ENCODE results near the gene MIB2.
"Not testable (repeated sequence)": the region's sequence is repeated elsewhere in the genome, so short reads cannot be mapped to it uniquely, and the experiment has no call there.

Gene MIB2

GRCh38 chr1:1591452-1591851 is 23.8 kb upstream of the MIB2 start:
- H3K36me3 ChIP-seq (ENCODE audit: control insufficient read depth, insufficient read depth, low read length) = no peaks in the 10 kb centered on the region
- H3K9ac ChIP-seq (ENCODE audit: low read length) = no peak overlapping the region
- no peaks in the 10 kb centered on the region for H3K4me1 ChIP-seq (ENCODE audit: control insufficient read depth, insufficient read depth, low read length)
- no peak overlapping the region for H3K4me3 ChIP-seq (ENCODE audit: low read length)
- H3K27me3 ChIP-seq (ENCODE audit: control insufficient read depth, insufficient read depth, low read length) = no peaks in the 10 kb centered on the region
- no peak overlapping the region for H3K27ac ChIP-seq (ENCODE audit: low read depth, low read length)

- H3K4me1 ChIP-seq (ENCODE audit: control insufficient read depth, insufficient read depth, low read length) = no peaks in the 10 kb centered on the region
- no peak overlapping the region for H3K27ac ChIP-seq (ENCODE audit: low read depth, low read length)
- no peak overlapping the region for H3K9ac ChIP-seq (ENCODE audit: low read length)
- no peaks in the 10 kb centered on the region for H3K36me3 ChIP-seq (ENCODE audit: control insufficient read depth, insufficient read depth, low read length)
- H3K27me3 ChIP-seq (ENCODE audit: control insufficient read depth, insufficient read depth, low read length) = peaks cover 15% of the 10 kb centered on the region
- no peak overlapping the region for H3K4me3 ChIP-seq (ENCODE audit: low read length)
These were observed 21.3 kb upstream of the MIB2 start for GRCh38 chr1:1593834-1594601.

- H3K36me3 ChIP-seq (ENCODE audit: control insufficient read depth, insufficient read depth, low read length) = no peaks in the 10 kb centered on the region
- no peak overlapping the region for H3K9ac ChIP-seq (ENCODE audit: low read length)
These were observed 20.6 kb upstream of the MIB2 start for GRCh38 chr1:1594602-1595260.

DNA sequence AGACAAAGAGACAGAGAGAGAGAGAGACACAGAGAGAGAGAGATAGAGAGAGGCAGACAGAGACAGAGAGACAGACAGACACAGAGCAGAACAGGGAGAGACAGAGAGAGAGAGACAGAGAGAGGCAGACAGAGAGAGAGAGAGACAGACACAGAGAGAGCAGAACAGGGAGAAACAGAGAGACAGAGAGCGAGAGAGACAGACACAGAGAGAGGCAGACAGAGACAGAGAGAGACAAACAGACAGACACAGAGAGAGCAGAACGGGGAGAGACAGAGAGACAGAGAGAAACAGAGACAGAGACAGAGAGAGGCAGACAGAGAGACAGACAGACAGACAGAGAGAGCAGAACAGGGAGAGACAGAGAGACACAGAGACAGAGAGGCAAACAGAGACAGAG is 20.0 kb upstream of the MIB2 start:
- H3K27ac ChIP-seq (ENCODE audit: low read depth, low read length); H3K9ac ChIP-seq (ENCODE audit: low read length); H3K4me3 ChIP-seq (ENCODE audit: low read length); H3K4me1 ChIP-seq (ENCODE audit: control insufficient read depth, insufficient read depth, low read length); H3K36me3 ChIP-seq (ENCODE audit: control insufficient read depth, insufficient read depth, low read length): not testable (repeated sequence)
- H3K27me3 ChIP-seq (ENCODE audit: control insufficient read depth, insufficient read depth, low read length) = peaks cover 17% of the 10 kb centered on the region

More at GRCh38 chr1:1594602-1595260, 20.6 kb upstream of the MIB2 start:
- Histone ChIP-seq H3K27me3 (ENCODE audit: control insufficient read depth, insufficient read depth, low read length) (peaks cover 17% of the 10 kb centered on the region), H3K4me1 (ENCODE audit: control insufficient read depth, insufficient read depth, low read length) (no peaks in the 10 kb centered on the region), H3K4me3 (ENCODE audit: low read length) (no peak overlapping the region), H3K27ac (ENCODE audit: low read depth, low read length) (no peak overlapping the region)

DNA sequence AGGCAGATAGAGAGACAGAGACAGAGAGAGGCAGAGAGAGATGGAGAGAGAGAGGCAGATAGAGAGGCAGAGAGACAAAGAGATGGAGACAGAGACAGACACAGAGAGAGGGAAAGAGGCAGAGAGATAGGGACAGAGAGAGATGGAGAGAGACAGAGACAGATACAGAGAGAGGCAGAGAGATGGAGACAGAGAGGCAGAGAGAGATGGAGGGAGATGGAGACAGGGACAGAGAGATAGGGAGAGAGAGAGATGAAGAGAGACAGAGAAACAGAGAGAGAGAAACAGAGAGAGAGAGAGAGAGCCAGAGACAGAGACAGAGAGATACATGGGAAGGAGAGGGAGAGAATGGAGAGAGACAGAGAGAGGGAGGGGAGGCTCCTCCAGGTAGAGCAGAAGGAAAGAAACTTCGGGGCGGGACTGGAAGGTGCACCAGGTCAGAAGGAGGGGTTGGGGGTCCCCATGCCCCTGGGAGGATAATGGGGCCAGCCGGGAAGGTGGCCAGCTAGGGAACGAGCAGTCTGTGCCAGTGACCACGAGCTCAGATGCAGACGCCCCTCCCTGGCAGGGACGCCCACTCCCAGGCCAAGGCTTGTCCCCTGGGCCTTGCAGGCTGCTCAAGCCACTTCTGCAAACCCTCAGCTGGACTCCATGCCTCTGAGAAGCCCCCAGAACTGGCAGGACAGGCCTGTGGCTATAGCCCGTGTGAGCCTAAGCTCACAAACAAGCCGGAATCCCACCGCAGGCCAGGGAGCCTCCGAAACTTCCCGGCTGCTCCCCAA is 18.6 kb upstream of the MIB2 start:
- H3K9ac ChIP-seq (ENCODE audit: low read length) = no peak overlapping the region

GRCh38 chr1:1597275-1597930 is 17.9 kb upstream of the MIB2 start:
- no peak overlapping the region for H3K9ac ChIP-seq (ENCODE audit: low read length)

More for the DNA sequence above, 18.6 kb upstream of the MIB2 start:
- H3K4me1 ChIP-seq (ENCODE audit: control insufficient read depth, insufficient read depth, low read length) = no peaks in the 10 kb centered on the region
- no peak overlapping the region for H3K27ac ChIP-seq (ENCODE audit: low read depth, low read length)
- H3K27me3 ChIP-seq (ENCODE audit: control insufficient read depth, insufficient read depth, low read length) = peaks cover 17% of the 10 kb centered on the region
- no peak overlapping the region for H3K4me3 ChIP-seq (ENCODE audit: low read length)
- H3K36me3 ChIP-seq (ENCODE audit: control insufficient read depth, insufficient read depth, low read length) = no peaks in the 10 kb centered on the region

DNA sequence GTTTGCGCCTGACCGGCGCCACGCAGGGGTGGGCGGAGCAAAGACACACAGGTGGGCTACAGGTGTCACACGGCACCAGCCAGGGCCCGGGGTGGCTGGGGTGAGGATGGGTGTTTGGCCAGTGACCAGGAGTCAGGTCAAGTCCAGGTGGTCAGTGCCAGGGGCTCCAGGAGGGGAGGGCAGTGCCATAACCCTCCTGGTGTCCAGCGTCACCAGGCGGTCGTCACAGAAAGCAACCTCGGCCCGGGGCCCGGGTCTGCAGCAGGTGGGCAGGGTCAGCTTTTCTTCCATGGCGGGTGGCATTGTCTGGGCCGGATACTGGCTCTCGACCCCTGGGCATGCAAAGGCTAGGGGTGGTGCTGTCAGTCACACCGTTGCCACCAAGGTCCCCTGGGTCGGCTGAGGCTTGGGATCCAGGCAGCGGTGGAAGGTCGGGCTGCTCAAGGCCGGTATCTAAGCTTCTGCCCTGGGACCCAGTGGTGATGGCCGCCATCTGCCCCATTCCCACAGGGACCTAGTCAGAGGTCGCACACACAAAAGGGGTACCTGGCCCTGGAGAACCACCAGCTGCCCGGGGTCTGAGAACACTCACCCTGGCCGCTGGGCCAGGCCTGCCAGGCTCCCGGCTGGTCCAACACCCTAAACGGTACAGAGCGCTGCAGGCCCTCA is 17.1 kb upstream of the MIB2 start:
- no peak overlapping the region for H3K27ac ChIP-seq (ENCODE audit: low read depth, low read length)
- H3K9ac ChIP-seq (ENCODE audit: low read length) = no peak overlapping the region
- H3K27me3 ChIP-seq (ENCODE audit: control insufficient read depth, insufficient read depth, low read length) = peaks cover 19% of the 10 kb centered on the region
- H3K4me3 ChIP-seq (ENCODE audit: low read length) = no peak overlapping the region
- H3K4me1 ChIP-seq (ENCODE audit: control insufficient read depth, insufficient read depth, low read length) = no peaks in the 10 kb centered on the region
- no peaks in the 10 kb centered on the region for H3K36me3 ChIP-seq (ENCODE audit: control insufficient read depth, insufficient read depth, low read length)

More at GRCh38 chr1:1597275-1597930, 17.9 kb upstream of the MIB2 start:
- H3K4me3 ChIP-seq (ENCODE audit: low read length) = no peak overlapping the region
- peaks cover 19% of the 10 kb centered on the region for H3K27me3 ChIP-seq (ENCODE audit: control insufficient read depth, insufficient read depth, low read length)
- H3K27ac ChIP-seq (ENCODE audit: low read depth, low read length) = no peak overlapping the region
- H3K4me1 ChIP-seq (ENCODE audit: control insufficient read depth, insufficient read depth, low read length) = no peaks in the 10 kb centered on the region
- H3K36me3 ChIP-seq (ENCODE audit: control insufficient read depth, insufficient read depth, low read length) = no peaks in the 10 kb centered on the region

- Histone ChIP-seq H3K27me3 (ENCODE audit: control insufficient read depth, insufficient read depth, low read length) (peaks cover 19% of the 10 kb centered on the region), H3K27ac (ENCODE audit: low read depth, low read length) (no peak overlapping the region), H3K36me3 (ENCODE audit: control insufficient read depth, insufficient read depth, low read length) (no peaks in the 10 kb centered on the region), H3K9ac (ENCODE audit: low read length) (no peak overlapping the region), H3K4me3 (ENCODE audit: low read length) (no peak overlapping the region), H3K4me1 (ENCODE audit: control insufficient read depth, insufficient read depth, low read length) (no peaks in the 10 kb centered on the region)
These were observed 16.6 kb upstream of the MIB2 start for GRCh38 chr1:1598720-1599029.

- Histone ChIP-seq H3K4me1 (ENCODE audit: control insufficient read depth, insufficient read depth, low read length) (no peaks in the 10 kb centered on the region), H3K9ac (ENCODE audit: low read length) (no peak overlapping the region), H3K27ac (ENCODE audit: low read depth, low read length) (no peak overlapping the region), H3K4me3 (ENCODE audit: low read length) (peak overlapping the region; percentile 44), H3K36me3 (ENCODE audit: control insufficient read depth, insufficient read depth, low read length) (no peaks in the 10 kb centered on the region), H3K27me3 (ENCODE audit: control insufficient read depth, insufficient read depth, low read length) (peaks cover 19% of the 10 kb centered on the region)
These were observed 16.0 kb upstream of the MIB2 start for GRCh38 chr1:1599030-1599934.

GRCh38 chr1:1599935-1600860 is 15.1 kb upstream of the MIB2 start, which contains the start of gene FNDC10:
FNDC10 (minus strand) TSS chr1:1600135; CDS start chr1:1600015, 120 bp downstream.
- Histone ChIP-seq H3K4me3 (ENCODE audit: low read length) (peak within 1 kb of the TSS; percentile 51), H3K4me1 (ENCODE audit: control insufficient read depth, insufficient read depth, low read length) (no peaks in the 10 kb centered on the region), H3K9ac (ENCODE audit: low read length) (no peak within 1 kb of the TSS), H3K27me3 (ENCODE audit: control insufficient read depth, insufficient read depth, low read length) (peaks cover 19% of the 10 kb centered on the region), H3K36me3 (ENCODE audit: control insufficient read depth, insufficient read depth, low read length) (no peaks in the 10 kb centered on the region), H3K27ac (ENCODE audit: low read depth, low read length) (no peak within 1 kb of the TSS)

Measured in rectal smooth muscle tissue (tissue), 1 donor.